Keratinocyte (primary cell): Measurements from ENCODE around the gene LRP1B. TPM values are rescaled to one million over a fixed set of nuclear protein-coding genes. Genes with fewer than 3 reads are reported as not detected.

Experiments used
- DNase-seq: peaks from one replicate; pipeline ENCODE4 v3.0.0-alpha.2; 2011; ENCODE audit warnings: low read depth, missing footprints, low spot score
- FAIRE-seq: peaks from 2 replicates; lab custom pipeline; 2011; peaks lifted over from hg19 to GRCh38; lab: Jason Lieb, UNC
- H2AFZ ChIP-seq: 2 replicates; pipeline ENCODE4 v1.6.0; 2012; ENCODE audit warnings: low read length, control low read depth, inconsistent platforms; ENCODE audit not compliant: control insufficient read depth
- H3K27ac ChIP-seq: 2 replicates; pipeline ENCODE4 v1.5.1; 2011; ENCODE audit warnings: low read length; ENCODE audit not compliant: control insufficient read depth, insufficient read depth
- H3K27me3 ChIP-seq: 3 replicates; pipeline ENCODE4 v1.6.0; 2011; ENCODE audit warnings: low read length; ENCODE audit not compliant: control insufficient read depth, insufficient read depth; ENCODE audit errors: extremely low read depth
- H3K36me3 ChIP-seq, 2 experiments: 2 replicates in 1 of 2; 3 replicates in 1 of 2; pipeline ENCODE4 v1.5.1; 2011; ENCODE audit warnings: low read length in 2 of 2, mild to moderate bottlenecking in 1 of 2; ENCODE audit not compliant: control insufficient read depth in 2 of 2, insufficient read depth in 2 of 2; ENCODE audit errors: extremely low read depth in 1 of 2
- H3K4me1 ChIP-seq: 3 replicates; pipeline ENCODE4 v1.5.1; 2011; ENCODE audit warnings: low read length; ENCODE audit not compliant: control insufficient read depth, insufficient read depth; ENCODE audit errors: extremely low read depth
- H3K4me2 ChIP-seq: 3 replicates; pipeline ENCODE4 v1.6.0; 2011; ENCODE audit warnings: low read depth, low read length; ENCODE audit not compliant: control insufficient read depth, insufficient read depth; ENCODE audit errors: extremely low read depth
- H3K4me3 ChIP-seq, 3 experiments: fragments of 200-600 bp in 1 of 3; sonication (generic) in 1 of 3; 2 replicates in 2 of 3; 3 replicates in 1 of 3; pipeline ENCODE4 v1.5.1; 2011 to 2016; ENCODE audit warnings: low read length in 3 of 3, mild to moderate bottlenecking in 3 of 3, control low read depth in 2 of 3, inconsistent platforms in 1 of 3, low read depth in 1 of 3, mixed read lengths in 1 of 3, mixed run types in 1 of 3, moderate library complexity in 1 of 3; ENCODE audit not compliant: control insufficient read depth in 2 of 3, insufficient read depth in 2 of 3; ENCODE audit errors: extremely low read depth in 1 of 3
- H3K79me2 ChIP-seq: 2 replicates; pipeline ENCODE4 v1.6.0; 2012; ENCODE audit warnings: low read length; ENCODE audit not compliant: control insufficient read depth, insufficient read depth
- H3K9ac ChIP-seq: 3 replicates; pipeline ENCODE4 v1.6.0; 2011; ENCODE audit warnings: low read length; ENCODE audit not compliant: control insufficient read depth, insufficient read depth; ENCODE audit errors: extremely low read depth
- H3K9me1 ChIP-seq: 3 replicates; pipeline ENCODE4 v1.6.0; 2011; ENCODE audit warnings: low read length; ENCODE audit not compliant: control insufficient read depth, insufficient read depth; ENCODE audit errors: extremely low read depth
- H3K9me3 ChIP-seq: 2 replicates; pipeline ENCODE4 v1.5.1; 2012; ENCODE audit warnings: low read depth, low read length; ENCODE audit not compliant: control insufficient read depth
- H4K20me1 ChIP-seq: 3 replicates; pipeline ENCODE4 v1.6.0; 2011; ENCODE audit warnings: low read length; ENCODE audit not compliant: control insufficient read depth, insufficient read depth; ENCODE audit errors: extremely low read depth
- CTCF ChIP-seq, 3 experiments: IDR thresholded peaks in 1 of 3; conservative IDR thresholded peaks in 1 of 3; optimal IDR thresholded peaks in 1 of 3; 2 replicates in 2 of 3; 3 replicates in 1 of 3; pipeline versions ENCODE3 to v1.5.1; 2011; ENCODE audit warnings: low read length in 3 of 3, mild to moderate bottlenecking in 3 of 3, moderate library complexity in 2 of 3, control low read depth in 1 of 3, inconsistent platforms in 1 of 3; ENCODE audit not compliant: insufficient read depth in 2 of 3; ENCODE audit errors: extremely low read depth in 1 of 3
- EZH2 ChIP-seq: IDR thresholded peaks from one replicate; pipeline ENCODE4 v1.6.1; 2012; ENCODE audit warnings: inconsistent platforms, mild to moderate bottlenecking, low read length, moderate library complexity
- dilution Hi-C: fragments of 300-500 bp; cut with MboI; formaldehyde crosslinking; loops from one replicate; pipeline ENCODE4 v1.7.0; 2020; ENCODE audit warnings: low sequenced_read_pairs; ENCODE audit not compliant: extremely low pct_ligation_motif_present
- polyA plus RNA-seq, 5 experiments: library from polyadenylated mRNA; depleted of rRNA in 3 of 5; stranded (reverse) in 3 of 5; stranded (forward) in 1 of 5; unstranded in 1 of 5; fragments of >200 nt; gene quantifications; 1 replicate in 1 of 5; 2 replicates in 3 of 5; 3 replicates in 1 of 5; pipeline versions ENCODE4 v1.2.1 to v1.2.3, GENCODE V29; 2011 to 2012; ENCODE audit warnings: missing spikeins in 2 of 5, low read depth in 1 of 5, low replicate concordance in 1 of 5

LRP1B gene
- polyA plus RNA-seq, 1 donor (not counting 4 experiments of a cell fraction or from before 2014, with no cell fraction given), result not detected

- H3K4me1 ChIP-seq, result no peaks in the 10 kb centered on the region
- no peak for FAIRE-seq
- dilution Hi-C loops, result no loop called here
Measured at GRCh38 chr2:141027221-141027620, 1103.6 kb downstream of the LRP1B start.

GRCh38 chr2:141021611-141022010 lies 1109.2 kb downstream of the LRP1B start:
- H3K27ac ChIP-seq, result peak overlapping the region; percentile 89
- TF ChIP-seq EZH2 (no peak), CTCF (optimal IDR thresholded peaks at IDR 0.05 in 1 of 3, IDR thresholded peaks at IDR 0.05 in 1 of 3, conservative IDR thresholded peaks at IDR 0.05 in 1 of 3; ENCODE audit: extremely low read depth in 1 of 3, insufficient read depth in 2 of 3, low read length in 3 of 3) (no peak)
- peak overlapping the region; percentile 16 for H2AFZ ChIP-seq
- H3K79me2 ChIP-seq, result no peaks in the 10 kb centered on the region
- H3K4me3 ChIP-seq, result no peak overlapping the region
- H3K9me1 ChIP-seq, result no peaks in the 10 kb centered on the region
- H3K4me1 ChIP-seq, result peaks cover 18% of the 10 kb centered on the region
- H3K36me3 ChIP-seq, result no peaks in the 10 kb centered on the region
- H3K4me2 ChIP-seq, result peak overlapping the region; percentile 37
- no peak for FAIRE-seq
- dilution Hi-C loops, result no loop called here
- H3K9ac ChIP-seq, result no peak overlapping the region
- no peak for DNase-seq
- H4K20me1 ChIP-seq, result no peaks in the 10 kb centered on the region
- H3K9me3 ChIP-seq, result no peaks in the 10 kb centered on the region
- no peaks in the 10 kb centered on the region for H3K27me3 ChIP-seq

More at GRCh38 chr2:141027221-141027620, 1103.6 kb downstream of the LRP1B start:
- H4K20me1 ChIP-seq, result no peaks in the 10 kb centered on the region
- no peak overlapping the region for H3K4me2 ChIP-seq
- H3K4me3 ChIP-seq, result no peak overlapping the region
- no peak overlapping the region for H3K27ac ChIP-seq
- H2AFZ ChIP-seq, result no peak overlapping the region
- no peak for DNase-seq
- no peaks in the 10 kb centered on the region for H3K27me3 ChIP-seq
- H3K9me3 ChIP-seq, result no peaks in the 10 kb centered on the region
- H3K79me2 ChIP-seq, result no peaks in the 10 kb centered on the region
- no peak for TF ChIP-seq EZH2
- H3K36me3 ChIP-seq, result no peaks in the 10 kb centered on the region
- no peaks in the 10 kb centered on the region for H3K9me1 ChIP-seq
- no peak overlapping the region for H3K9ac ChIP-seq

- H3K27me3 ChIP-seq, result no peaks in the 10 kb centered on the region
- TF ChIP-seq EZH2, result no peak
- no peak for TF ChIP-seq CTCF (optimal IDR thresholded peaks at IDR 0.05 in 1 of 3, IDR thresholded peaks at IDR 0.05 in 1 of 3, conservative IDR thresholded peaks at IDR 0.05 in 1 of 3; ENCODE audit: extremely low read depth in 1 of 3, insufficient read depth in 2 of 3, low read length in 3 of 3)
- peak; percentile 71 for FAIRE-seq
- peak; percentile 21 for DNase-seq
- peak overlapping the region; percentile 89 for H3K27ac ChIP-seq
- dilution Hi-C loops, result no loop called here
- peak overlapping the region; percentile 42 for H3K4me2 ChIP-seq
- H3K9ac ChIP-seq, result peak overlapping the region; percentile 41
- no peaks in the 10 kb centered on the region for H3K79me2 ChIP-seq
- H3K4me3 ChIP-seq, result no peak overlapping the region
- no peaks in the 10 kb centered on the region for H3K9me1 ChIP-seq
- peaks cover 18% of the 10 kb centered on the region for H3K4me1 ChIP-seq
- H2AFZ ChIP-seq, result peak overlapping the region; percentile 78
- H4K20me1 ChIP-seq, result no peaks in the 10 kb centered on the region
- no peaks in the 10 kb centered on the region for H3K36me3 ChIP-seq
- no peaks in the 10 kb centered on the region for H3K9me3 ChIP-seq
Measured at GRCh38 chr2:141021109-141021508, 1109.7 kb downstream of the LRP1B start.
